HG02798 (cell line): ENCODE data around the gene TUBB4B.
"Not testable (repeated sequence)": the region's sequence is repeated elsewhere in the genome, so short reads cannot be mapped to it uniquely, and the experiment has no call there.

ENCODE experiments used
- ATAC-seq: cut with Tn5 transposase; IDR thresholded peaks from one replicate; pipeline ENCODE4 v1.9.1; 2021; ENCODE audit warnings: mild to moderate bottlenecking; ENCODE audit not compliant: unreplicated experiment, poor library complexity

TUBB4B gene

GRCh38 chr9:137250329-137251193, 9.5 kb downstream of the TUBB4B start:
- no peak for ATAC-seq

GRCh38 chr9:137251194-137251461, 10.0 kb downstream of the TUBB4B start, which contains the start of gene STPG3:
Gene STPG3, plus strand, starts transcription at chr9:137251286. Its CDS starts 1 bp downstream, at chr9:137251287.
- no peak for ATAC-seq

GRCh38 chr9:137251490-137252268, 10.6 kb downstream of the TUBB4B start:
- no peak for ATAC-seq

- ATAC-seq = no peak
These were observed 11.7 kb downstream of the TUBB4B start for GRCh38 chr9:137252555-137253506.

GRCh38 chr9:137253717-137254623, 12.9 kb downstream of the TUBB4B start:
- no peak for ATAC-seq

- ATAC-seq = peak; percentile 85
These were observed 13.7 kb downstream of the TUBB4B start, which contains the start of gene NELFB for GRCh38 chr9:137254624-137255447. Gene NELFB, plus strand, starts transcription at chr9:137255327.

- no peak for ATAC-seq
These were observed 14.5 kb downstream of the TUBB4B start for GRCh38 chr9:137255448-137256114.

- no peak for ATAC-seq
These were observed 15.3 kb downstream of the TUBB4B start for GRCh38 chr9:137256362-137256761.

GRCh38 chr9:137256856-137257255, 15.8 kb downstream of the TUBB4B start:
- ATAC-seq = no peak

- ATAC-seq = not testable (repeated sequence)
These were observed 21.3 kb downstream of the TUBB4B start for GRCh38 chr9:137262173-137262908.

- ATAC-seq = no peak
These were observed 21.8 kb downstream of the TUBB4B start for GRCh38 chr9:137262909-137263285.

GRCh38 chr9:137263506-137263905, 22.4 kb downstream of the TUBB4B start:
- ATAC-seq = no peak

GRCh38 chr9:137264067-137264466, 23.0 kb downstream of the TUBB4B start:
- ATAC-seq = no peak

GRCh38 chr9:137265496-137266161, 24.5 kb downstream of the TUBB4B start:
- no peak for ATAC-seq

GRCh38 chr9:137266162-137266527, 25.1 kb downstream of the TUBB4B start:
- no peak for ATAC-seq

GRCh38 chr9:137266585-137267453, 25.7 kb downstream of the TUBB4B start:
- ATAC-seq = no peak
